GM04504 (cell line): ENCODE measurements around the gene BTBD8.

ENCODE experiments used
- DNase-seq: peaks from one replicate; pipeline ENCODE4 v3.0.0-alpha.2; 2012; ENCODE audit warnings: low read depth

The BTBD8 gene

GRCh38 chr1:92094090-92094489 lies 13.9 kb downstream of the BTBD8 start:
- DNase-seq, result no peak

- no peak for DNase-seq
Observed at GRCh38 chr1:92094595-92094994, 14.4 kb downstream of the BTBD8 start.

- no peak for DNase-seq
Observed at GRCh38 chr1:92095874-92096273, 15.7 kb downstream of the BTBD8 start.

GRCh38 chr1:92096317-92096716 lies 16.2 kb downstream of the BTBD8 start:
- DNase-seq, result no peak

GRCh38 chr1:92105546-92106081 lies 25.5 kb downstream of the BTBD8 start:
- DNase-seq, result no peak

GRCh38 chr1:92108631-92109030 lies 28.5 kb downstream of the BTBD8 start:
- no peak for DNase-seq

- DNase-seq, result no peak
Observed at GRCh38 chr1:92117526-92117925, 37.4 kb downstream of the BTBD8 start.

- DNase-seq, result no peak
Observed at GRCh38 chr1:92118826-92119225, 38.7 kb downstream of the BTBD8 start.

- no peak for DNase-seq
Observed at GRCh38 chr1:92123868-92124267, 43.7 kb downstream of the BTBD8 start.

GRCh38 chr1:92125204-92125603 lies 45.1 kb downstream of the BTBD8 start:
- DNase-seq, result no peak

- no peak for DNase-seq
Observed at GRCh38 chr1:92126088-92126487, 45.9 kb downstream of the BTBD8 start.

GRCh38 chr1:92134331-92134730 lies 54.2 kb downstream of the BTBD8 start:
- DNase-seq, result no peak

GRCh38 chr1:92136341-92136740 lies 56.2 kb downstream of the BTBD8 start:
- no peak for DNase-seq

GRCh38 chr1:92154934-92155333 lies 74.8 kb downstream of the BTBD8 start:
- no peak for DNase-seq

GRCh38 chr1:92159593-92159992 lies 79.4 kb downstream of the BTBD8 start:
- DNase-seq, result no peak

GRCh38 chr1:92165389-92165788 lies 85.2 kb downstream of the BTBD8 start:
- DNase-seq, result no peak

GRCh38 chr1:92167151-92167550 lies 87.0 kb downstream of the BTBD8 start:
- DNase-seq, result no peak

GRCh38 chr1:92168657-92169056 lies 88.5 kb downstream of the BTBD8 start:
- DNase-seq, result no peak

- no peak for DNase-seq
Observed at GRCh38 chr1:92169214-92170005, 89.3 kb downstream of the BTBD8 start.

- peak; percentile 36 for DNase-seq
Observed at GRCh38 chr1:92184632-92185031, 104.5 kb downstream of the BTBD8 start.

- DNase-seq, result no peak
Observed at GRCh38 chr1:92186081-92186480, 105.9 kb downstream of the BTBD8 start.

GRCh38 chr1:92188436-92189255 lies 108.5 kb downstream of the BTBD8 start:
- no peak for DNase-seq

- DNase-seq, result no peak
Observed at GRCh38 chr1:92191726-92192125, 111.6 kb downstream of the BTBD8 start.
